IMR-90 (cell line): ENCODE results near the gene SLC25A24. TPM values are rescaled to one million over a fixed set of nuclear protein-coding genes. Genes with fewer than 3 reads are reported as not detected.

Experiments
- ATAC-seq: fragments of 200-7000 bp; cut with Tn5 transposase; 2 replicates; pipeline ENCODE4 v1.9.1; 2020; ENCODE audit warnings: low read depth, mild to moderate bottlenecking, moderate library complexity
- BruUV-seq: library from RNA; stranded (reverse); fragments of 400-500 nt; replicated peaks from 2 replicates; lab custom pipeline; 2021; lab: Mats Ljungman, UMichigan
- CTCF ChIA-PET: fragments of 300-600 bp; formaldehyde crosslinking; extraction: SDS; loops from one replicate; lab custom pipeline; 2021; ENCODE audit warnings: antibody characterized with exemption; lab: Yijun Ruan, JAX
- POLR2A ChIA-PET: fragments of 300-600 bp; sonication (Branson Sonifier 250); formaldehyde crosslinking; loops from one replicate; lab custom pipeline; 2022; ENCODE audit warnings: antibody characterized with exemption; ENCODE audit not compliant: unreplicated experiment; lab: Charles Lee
- DNase-seq: peaks from one replicate; pipeline ENCODE4 v3.0.0; 2013
- H2AFZ ChIP-seq: replicated peaks from 2 replicates; pipeline ENCODE3; 2013; ENCODE audit warnings: low read length, mild to moderate bottlenecking; ENCODE audit not compliant: poor library complexity
- H2AK5ac ChIP-seq: 2 replicates; pipeline ENCODE4 v1.6.1; 2013; ENCODE audit warnings: low read depth, low read length, inconsistent platforms
- H2AK9ac ChIP-seq: replicated peaks from 2 replicates; pipeline ENCODE3; 2013; ENCODE audit warnings: mild to moderate bottlenecking, low read depth, low read length, moderate library complexity; ENCODE audit not compliant: poor library complexity
- H2BK120ac ChIP-seq: 2 replicates; pipeline ENCODE4 v1.6.1; 2013; ENCODE audit warnings: low read depth, low read length, inconsistent platforms
- H2BK15ac ChIP-seq: 3 replicates; pipeline ENCODE4 v1.6.1; 2013; ENCODE audit warnings: low read depth, low read length, inconsistent platforms
- H2BK20ac ChIP-seq: 2 replicates; pipeline ENCODE4 v1.6.1; 2013; ENCODE audit warnings: low read depth, mild to moderate bottlenecking, inconsistent platforms, low read length, moderate library complexity
- H2BK5ac ChIP-seq: 2 replicates; pipeline ENCODE4 v1.6.1; 2013; ENCODE audit warnings: mild to moderate bottlenecking, low read depth, low read length, inconsistent platforms; ENCODE audit not compliant: poor library complexity, severe bottlenecking
- H3K14ac ChIP-seq: replicated peaks from 2 replicates; pipeline ENCODE4 v1.6.1; 2013; ENCODE audit warnings: low read depth, low read length, inconsistent platforms
- H3K18ac ChIP-seq: 2 replicates; pipeline ENCODE4 v1.6.1; 2013; ENCODE audit warnings: low read depth, low read length, control low read depth
- H3K23ac ChIP-seq: 2 replicates; pipeline ENCODE4 v1.6.1; 2013; ENCODE audit warnings: low read depth, low read length, inconsistent platforms
- H3K27ac ChIP-seq: 2 replicates; pipeline ENCODE4 v1.5.1; 2013; ENCODE audit warnings: mild to moderate bottlenecking, control low read depth, low read length; ENCODE audit not compliant: insufficient read depth
- H3K27me3 ChIP-seq: 2 replicates; pipeline ENCODE4 v1.6.1; 2013; ENCODE audit warnings: low read length; ENCODE audit not compliant: control insufficient read depth, insufficient read depth
- H3K36me3 ChIP-seq: 2 replicates; pipeline ENCODE4 v1.6.1; 2013; ENCODE audit warnings: low read length, mixed read lengths; ENCODE audit not compliant: control insufficient read depth, insufficient read depth
- H3K4ac ChIP-seq: 2 replicates; pipeline ENCODE4 v1.6.1; 2013; ENCODE audit warnings: low read depth, low read length, inconsistent platforms
- H3K4me1 ChIP-seq: 2 replicates; pipeline ENCODE4 v1.6.1; 2013; ENCODE audit warnings: low read length, mixed read lengths; ENCODE audit not compliant: control insufficient read depth, insufficient read depth
- H3K4me2 ChIP-seq: 2 replicates; pipeline ENCODE4 v1.6.1; 2013; ENCODE audit warnings: low read depth, mild to moderate bottlenecking, control low read depth, low read length, moderate library complexity
- H3K4me3 ChIP-seq: 2 replicates; pipeline ENCODE4 v1.5.1; 2013; ENCODE audit warnings: low read depth, mild to moderate bottlenecking, control low read depth, low read length, moderate library complexity; ENCODE audit not compliant: insufficient read depth
- H3K56ac ChIP-seq: 2 replicates; pipeline ENCODE4 v1.6.1; 2013; ENCODE audit warnings: low read length, inconsistent platforms; ENCODE audit not compliant: insufficient read depth; ENCODE audit errors: extremely low read depth
- H3K79me1 ChIP-seq, 2 experiments: 2 replicates each; pipeline ENCODE4 v1.6.1; 2013; ENCODE audit warnings: low read length in 2 of 2, inconsistent platforms in 1 of 2, low read depth in 1 of 2
- H3K9ac ChIP-seq: 2 replicates; pipeline ENCODE4 v1.6.1; 2013; ENCODE audit warnings: low read depth, low read length, control low read depth
- H3K9me1 ChIP-seq: 2 replicates; pipeline ENCODE4 v1.6.1; 2013; ENCODE audit warnings: low read length, inconsistent platforms; ENCODE audit not compliant: insufficient read depth
- H3K9me3 ChIP-seq: 2 replicates; pipeline ENCODE4 v1.6.1; 2013; ENCODE audit warnings: low read length; ENCODE audit not compliant: control insufficient read depth, insufficient read depth
- H4K20me1 ChIP-seq: 2 replicates; pipeline ENCODE4 v1.6.1; 2013; ENCODE audit warnings: low read length, inconsistent platforms; ENCODE audit not compliant: insufficient read depth
- H4K5ac ChIP-seq: 2 replicates; pipeline ENCODE4 v1.6.1; 2013; ENCODE audit warnings: mild to moderate bottlenecking, low read depth, low read length, control low read depth
- H4K8ac ChIP-seq, 2 experiments: 2 replicates each; pipeline ENCODE4 v1.6.1; 2013; ENCODE audit warnings: low read depth in 2 of 2, low read length in 2 of 2, control low read depth in 1 of 2, inconsistent platforms in 1 of 2
- H4K91ac ChIP-seq: 2 replicates; pipeline ENCODE4 v1.6.1; 2013; ENCODE audit warnings: low read depth, low read length, inconsistent platforms; ENCODE audit not compliant: insufficient read depth
- CEBPB ChIP-seq: IDR thresholded peaks from 2 replicates; pipeline ENCODE4 v1.6.1; 2012; ENCODE audit warnings: low read depth, low read length, improper control_type of control experiment
- CHD1 ChIP-seq: IDR thresholded peaks from 2 replicates; pipeline ENCODE4 v1.6.1; 2012; ENCODE audit warnings: low read depth, low read length, improper control_type of control experiment
- FOS ChIP-seq: fragments of 150-350 bp; IDR thresholded peaks from 2 replicates; pipeline ENCODE4 v1.6.1; 2016; ENCODE audit warnings: low read depth, low read length
- NFE2L2 ChIP-seq: fragments of 150-350 bp; IDR thresholded peaks from 2 replicates; pipeline ENCODE4 v1.6.1; 2016; ENCODE audit warnings: low read depth, mild to moderate bottlenecking, low read length
- POLR2A ChIP-seq: IDR thresholded peaks from 2 replicates; pipeline ENCODE4 v1.6.1; 2012; ENCODE audit warnings: mild to moderate bottlenecking, low read depth, low read length
- RFX5 ChIP-seq: IDR thresholded peaks from 2 replicates; pipeline ENCODE4 v1.8.0; 2012; ENCODE audit warnings: low read depth, mild to moderate bottlenecking, low read length, moderate library complexity
- WGBS, 2 experiments: methylation state at CpG; one replicate each; pipeline versions ENCODE4 v1.1.5 to v1.1.7; 2013; ENCODE audit warnings: missing lambda C conversion rate in 2 of 2; ENCODE audit not compliant: insufficient read length in 1 of 2; ENCODE audit errors: extremely low coverage in 2 of 2; 5-methylcytosine and 5-hydroxymethylcytosine counted together
- dilution Hi-C: fragments of 300-500 bp; cut with HindIII; formaldehyde crosslinking; loops from one replicate; pipeline ENCODE4 v1.14.3; 2018; ENCODE audit warnings: low sequenced_read_pairs; ENCODE audit not compliant: unreplicated experiment
- in situ Hi-C: fragments of 300-500 bp; cut with MboI; formaldehyde crosslinking; loops from 3 replicates; pipeline ENCODE4 v1.14.3; 2019; ENCODE audit warnings: low sequenced_read_pairs, inconsistent platforms, mixed read lengths
- intact Hi-C: fragments of 100-400 bp; cut with micrococcal nuclease; formaldehyde crosslinking; loops from 2 replicates; pipeline ENCODE4 v1.10.0; 2022
- polyA plus RNA-seq, 3 experiments: library from polyadenylated mRNA; depleted of rRNA; stranded (reverse); fragments of >200 nt; gene quantifications; 2 replicates each; pipeline ENCODE4 v1.2.3, GENCODE V29; 2012; ENCODE audit warnings: low replicate concordance in 1 of 3
- total RNA-seq: library from RNA; depleted of rRNA; stranded (reverse); fragments of >200 nt; gene quantifications from 2 replicates; pipeline ENCODE4 v1.2.3, GENCODE V29; 2012

Gene SLC25A24
- total and polyA plus RNA-seq, 2 of the 4 experiments (the other 2 are of a cell fraction), result 19.4 to 20.4 TPM

DNA sequence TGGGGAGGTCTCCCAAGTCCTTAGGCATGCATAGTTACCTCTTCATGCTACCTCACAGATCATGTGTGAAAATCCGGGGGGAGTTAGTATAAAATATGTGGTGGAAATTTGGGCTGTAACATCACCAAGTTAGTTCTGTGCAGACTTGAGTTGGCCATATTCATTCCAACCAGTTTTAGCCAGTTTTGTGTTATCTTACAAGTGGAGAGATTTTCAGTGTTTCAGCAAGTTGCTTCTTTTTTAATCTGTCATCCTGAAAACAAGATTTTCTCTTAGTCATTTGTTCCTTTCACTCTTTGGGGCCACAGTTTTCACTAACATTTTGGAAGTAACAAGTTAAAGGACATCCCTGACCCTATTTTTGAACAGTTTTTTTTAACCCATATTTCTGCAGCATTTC, 11.3 kb downstream of the SLC25A24 start:
- Histone ChIP-seq H3K4me3 (no peak overlapping the region), H4K8ac (no peak overlapping the region), H2AK9ac (no peak overlapping the region), H3K18ac (no peak overlapping the region), H3K4me1 (no peaks in the 10 kb centered on the region), H3K23ac (no peak overlapping the region), H3K14ac (no peak overlapping the region), H4K5ac (no peak overlapping the region), H2BK15ac (no peak overlapping the region), H2BK20ac (no peak overlapping the region), H4K91ac (no peak overlapping the region), H3K56ac (no peak overlapping the region), H3K9me1 (no peaks in the 10 kb centered on the region), H3K36me3 (peaks cover 22% of the 10 kb centered on the region), H3K27ac (no peak overlapping the region), H2AFZ (no peak overlapping the region), H3K9ac (no peak overlapping the region), H3K4ac (no peak overlapping the region), H2BK120ac (no peak overlapping the region), H3K27me3 (no peaks in the 10 kb centered on the region), H3K4me2 (no peak overlapping the region), H2AK5ac (no peak overlapping the region), H3K9me3 (no peaks in the 10 kb centered on the region), H3K79me1 (peaks cover 17 to 53% of the 10 kb centered on the region in 2 experiments), H2BK5ac (no peak overlapping the region), H4K20me1 (peaks cover 45% of the 10 kb centered on the region; the same call in 1 of the 2 replicates)
- dilution Hi-C loops (no loop called here), intact Hi-C loops (no loop called here), in situ Hi-C loops (no loop called here)
- no TSS peak for BruUV-seq
- TF ChIP-seq POLR2A (no peak), CEBPB (no peak), FOS (no peak), NFE2L2 (no peak), CHD1 (no peak), RFX5 (no peak)
- DNase-seq (no peak), ATAC-seq (no peak)
- CTCF ChIA-PET, result no interaction called here
- POLR2A ChIA-PET, result no interaction called here
- WGBS, 2 experiments, result no CpG with 5 or more reads among the region's 1 CpG
